GM21390 (cell line): ENCODE measurements around the gene VSIG10L.

ENCODE experiments used
- ATAC-seq: cut with Tn5 transposase; IDR thresholded peaks from one replicate; pipeline ENCODE4 v1.9.1; 2021; ENCODE audit not compliant: unreplicated experiment

The VSIG10L gene

DNA sequence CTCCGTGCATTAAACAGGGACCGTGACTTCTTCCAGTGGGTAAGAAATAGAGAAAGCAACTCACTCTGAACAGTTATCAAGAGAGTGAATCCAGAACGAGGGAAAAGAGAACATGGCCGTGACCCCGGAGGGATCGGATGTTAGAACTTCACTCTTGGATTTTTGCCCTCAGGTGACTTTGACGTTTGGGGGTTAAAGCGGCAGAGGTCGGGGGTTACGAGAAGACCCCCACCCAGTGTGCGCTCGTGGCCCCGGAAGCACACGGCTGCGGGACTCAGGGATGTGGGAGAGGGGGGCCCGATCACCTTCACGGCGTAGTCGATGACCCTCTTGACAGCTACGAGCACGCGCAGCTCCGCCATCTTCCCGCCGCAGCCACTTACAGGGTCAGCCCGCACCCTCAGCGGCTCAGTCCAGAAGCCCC is 24.0 kb upstream of the VSIG10L start, which contains the start of gene ETFB:
Gene ETFB, minus strand, starts transcription at position 424 of the 424 bp plus-strand sequence. Its CDS starts 62 bp downstream, at position 362.
- ATAC-seq: no peak

DNA sequence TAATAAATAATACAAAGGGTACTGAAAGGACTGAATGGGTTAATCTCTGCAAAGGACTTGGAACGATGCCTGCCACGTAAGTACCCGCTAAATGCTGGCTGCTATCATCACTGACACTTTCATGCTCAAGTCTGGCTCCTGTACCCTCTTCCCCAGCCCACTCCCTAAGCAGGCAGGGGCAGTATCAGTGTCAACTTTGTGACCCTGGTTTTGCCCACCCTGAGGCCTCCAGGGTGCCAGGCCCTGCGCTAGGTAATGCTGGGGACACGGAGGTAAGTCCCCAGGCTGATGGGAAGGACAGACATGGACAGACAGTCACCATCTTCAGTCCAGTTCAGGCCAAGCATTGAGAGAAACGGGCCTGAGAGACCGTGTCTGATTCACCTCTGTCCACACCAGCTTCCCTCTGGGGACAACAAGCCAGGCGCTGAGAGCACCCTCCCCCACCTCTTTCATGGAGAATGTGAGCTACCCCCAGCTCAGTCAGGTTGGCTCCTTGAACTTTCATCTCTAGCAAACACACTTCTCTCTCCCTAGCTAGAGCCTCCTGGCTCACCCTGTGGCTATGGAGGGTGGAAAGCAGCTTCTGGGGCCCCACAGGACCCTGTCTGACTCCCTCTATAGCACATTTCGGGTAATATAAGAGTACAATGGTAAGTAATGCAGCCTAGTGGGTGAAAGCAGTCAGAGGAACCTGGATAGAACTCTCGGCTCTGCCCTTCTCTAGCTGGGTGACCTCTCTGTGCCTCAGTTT is 23.4 kb upstream of the VSIG10L start:
- ATAC-seq: no peak

DNA sequence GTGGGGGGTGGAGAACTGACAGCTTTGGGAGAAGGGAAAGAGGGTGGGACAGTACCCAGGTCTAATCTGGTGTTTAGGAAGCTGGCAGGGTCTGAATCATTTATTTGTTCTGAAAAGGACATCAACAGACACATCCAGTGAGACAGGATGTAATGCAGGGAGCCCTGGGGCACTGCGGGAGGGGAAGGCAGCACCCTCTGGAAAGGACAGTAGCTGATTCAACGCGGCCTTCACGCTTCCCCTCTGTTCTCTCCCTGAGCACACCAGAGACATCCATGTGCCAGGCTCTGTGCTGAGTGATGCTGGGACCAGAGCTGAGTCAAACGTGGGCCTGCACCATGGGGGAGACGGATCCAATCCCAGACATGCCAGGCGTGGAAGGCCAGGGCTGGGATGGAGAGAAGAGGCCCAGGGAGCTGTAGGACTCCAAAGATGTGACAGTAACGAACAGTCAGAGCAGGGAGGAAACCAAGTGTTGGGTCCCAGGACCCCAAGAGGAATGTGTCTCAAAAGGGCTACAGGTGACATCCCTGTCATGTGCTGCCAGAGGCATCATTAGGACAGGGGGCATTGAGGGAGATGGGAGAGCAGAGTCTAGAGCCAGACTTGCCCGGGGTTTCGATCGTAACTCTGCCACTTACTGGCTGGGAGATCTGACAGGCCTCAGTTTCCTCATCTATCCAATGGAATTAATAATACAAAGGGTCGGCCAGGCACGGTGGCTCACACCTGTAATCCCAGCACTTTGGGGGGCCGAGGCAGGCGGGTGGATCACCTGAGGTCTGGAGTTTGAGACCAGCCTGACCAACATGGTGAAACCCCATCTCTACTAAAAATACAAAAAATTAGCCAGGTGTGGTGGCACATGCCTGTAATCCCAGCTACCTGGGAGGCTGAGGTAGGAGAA is 22.5 kb upstream of the VSIG10L start:
- ATAC-seq: no peak

DNA sequence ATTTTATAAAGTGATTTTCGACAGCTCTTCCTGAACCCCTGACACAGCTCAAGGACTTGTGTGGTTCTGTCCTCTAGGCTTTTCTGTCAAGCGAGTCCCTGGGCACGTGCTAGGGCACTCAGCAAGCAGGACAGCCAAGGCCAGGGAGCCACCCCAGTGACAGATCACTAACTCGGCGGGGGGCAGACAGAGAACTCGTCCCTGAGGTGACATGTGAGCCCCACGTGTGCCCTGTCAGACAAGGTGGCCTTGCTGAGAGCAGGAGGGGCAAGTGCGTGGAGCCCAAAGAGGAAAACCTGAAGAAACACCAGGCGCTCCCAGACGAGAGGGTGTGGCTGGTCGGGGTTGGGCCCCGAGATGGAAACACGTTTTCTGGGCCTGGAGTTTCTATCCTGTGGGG is 19.3 kb upstream of the VSIG10L start:
- no peak for ATAC-seq

GRCh38 chr19:51359294-51359693 is 17.4 kb upstream of the VSIG10L start:
- no peak for ATAC-seq

DNA sequence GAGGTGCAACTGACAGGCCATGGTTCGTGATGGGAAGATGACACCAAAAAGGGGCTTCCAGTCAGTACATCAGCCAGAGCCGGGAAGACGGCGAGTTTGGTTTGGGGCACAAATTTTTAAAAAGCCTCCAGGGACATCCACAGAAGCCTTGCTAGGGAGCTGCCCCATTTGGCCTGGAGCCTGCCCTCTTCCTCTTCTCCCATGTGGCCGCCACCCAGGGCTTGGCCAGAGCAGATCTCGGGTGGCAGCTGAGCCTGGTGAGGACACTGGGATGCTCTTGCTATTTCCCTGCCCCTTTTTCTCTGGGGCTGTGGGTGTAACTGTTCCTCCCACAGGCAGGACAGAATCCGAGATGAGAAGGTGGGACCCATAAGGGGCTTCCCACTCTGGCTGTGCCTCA is 16.0 kb upstream of the VSIG10L start:
- ATAC-seq: no peak

GRCh38 chr19:51356159-51356801 is 14.3 kb upstream of the VSIG10L start:
- no peak for ATAC-seq

GRCh38 chr19:51354742-51355148 is 12.8 kb upstream of the VSIG10L start:
- ATAC-seq: no peak

GRCh38 chr19:51354103-51354741 is 12.3 kb upstream of the VSIG10L start:
- no peak for ATAC-seq

GRCh38 chr19:51352783-51353360 is 10.9 kb upstream of the VSIG10L start:
- no peak for ATAC-seq

- no peak for ATAC-seq
Measured at GRCh38 chr19:51351266-51351990, 9.5 kb upstream of the VSIG10L start.

- no peak for ATAC-seq
Measured at GRCh38 chr19:51347209-51347928, 5.4 kb upstream of the VSIG10L start.

- no peak for ATAC-seq
Measured at GRCh38 chr19:51346742-51347141, 4.8 kb upstream of the VSIG10L start.

DNA sequence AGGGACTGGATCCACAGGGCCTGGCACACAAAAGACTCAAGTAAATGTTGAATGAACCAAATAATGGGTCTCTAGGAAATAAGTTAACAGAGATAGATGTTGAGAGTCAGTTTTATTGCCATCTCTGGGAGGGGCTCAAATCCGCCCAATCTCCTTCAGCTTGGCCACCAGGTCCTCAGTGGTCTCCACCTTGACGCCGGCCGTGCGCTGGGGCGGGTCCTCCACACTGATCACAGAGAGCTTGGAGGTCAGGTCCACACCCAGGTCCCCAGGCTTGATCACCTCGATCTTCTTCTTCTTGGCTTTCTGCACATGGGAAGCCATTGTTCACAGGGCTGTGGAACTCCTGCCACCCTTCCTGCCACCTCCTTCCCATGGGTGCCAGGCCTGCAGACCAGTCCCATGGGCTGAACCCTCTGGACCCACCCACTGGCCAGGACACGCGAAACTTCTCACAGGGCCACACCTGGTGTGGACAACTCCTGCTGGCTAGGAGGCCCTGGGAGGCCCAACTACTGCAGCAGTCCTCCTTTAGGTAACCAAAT is 3.2 kb upstream of the VSIG10L start:
- ATAC-seq: no peak

- ATAC-seq: no peak
Measured at GRCh38 chr19:51342631-51343569, 961 bp upstream of the VSIG10L start.

GRCh38 chr19:51341066-51341465 is 873 bp downstream of the VSIG10L start:
- ATAC-seq: no peak

DNA sequence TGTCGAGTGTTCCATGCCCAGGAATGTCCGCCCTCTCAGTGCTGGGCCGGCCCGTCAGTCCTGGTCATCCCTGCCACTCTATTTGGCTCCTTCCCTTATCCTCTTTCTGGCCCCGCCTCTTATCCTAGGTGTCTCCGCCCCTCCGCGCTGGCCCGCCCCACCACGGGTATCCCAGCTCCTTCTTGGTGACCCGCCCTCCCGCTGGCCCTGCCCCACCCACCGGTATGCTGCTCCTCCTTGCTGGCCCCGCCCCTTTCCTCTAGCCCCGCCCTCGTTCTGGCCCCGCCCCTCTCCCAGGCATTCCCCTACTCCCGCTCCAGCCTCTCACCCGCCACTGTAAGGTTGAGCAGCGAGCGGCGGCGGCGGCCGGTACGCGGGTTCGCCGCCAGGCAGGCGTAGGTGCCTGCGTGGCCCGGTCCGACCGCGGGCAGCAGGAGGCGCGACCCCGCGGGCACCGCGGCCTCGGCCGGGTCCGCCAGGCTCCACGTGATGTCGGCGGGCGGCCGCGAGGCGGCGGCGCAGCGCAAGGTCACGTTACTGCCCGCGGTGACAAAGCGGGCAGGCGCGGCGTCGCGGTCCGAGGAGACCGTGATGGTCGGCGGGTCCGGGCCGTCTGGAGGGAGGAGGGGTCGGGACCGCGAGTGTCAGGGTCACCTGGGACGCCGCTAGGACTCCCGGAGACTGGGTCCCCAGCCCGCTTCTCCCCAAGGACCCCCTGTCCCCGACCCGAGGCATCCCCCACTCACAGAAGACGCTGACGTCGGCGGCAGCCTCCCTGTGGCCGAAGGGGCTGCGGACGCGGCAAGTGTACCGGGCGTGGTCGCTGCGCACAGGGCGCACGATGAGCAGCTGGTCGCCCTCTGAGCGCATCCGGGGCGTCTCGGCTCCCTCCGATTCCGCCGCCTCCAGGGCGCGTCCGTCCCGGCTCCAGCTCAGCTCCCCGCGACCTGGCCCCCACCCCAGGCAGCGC is 2.0 kb downstream of the VSIG10L start:
- ATAC-seq: peak; percentile 52
